ENCODE measurements around the gene ALK.

Gene ALK

GRCh38 chr2:29213888-29214291 is 707.5 kb downstream of the ALK start:
- peak in 1 of 2 experiments; percentile 8 for DNase-seq

GRCh38 chr2:29212009-29212408 is 709.4 kb downstream of the ALK start:
- no peak for DNase-seq

GRCh38 chr2:29209551-29209950 is 711.8 kb downstream of the ALK start:
- DNase-seq = no peak

GRCh38 chr2:29207352-29208148 is 713.8 kb downstream of the ALK start:
- DNase-seq = no peak

- no peak for DNase-seq
These were observed 714.4 kb downstream of the ALK start for GRCh38 chr2:29206941-29207340.

- no peak for DNase-seq
These were observed 718.4 kb downstream of the ALK start for GRCh38 chr2:29202819-29203495.

- DNase-seq = no peak
These were observed 719.4 kb downstream of the ALK start for GRCh38 chr2:29201979-29202378.

- peak; percentile 57 to 64 for DNase-seq
These were observed 724.3 kb downstream of the ALK start for GRCh38 chr2:29196792-29197788.

GRCh38 chr2:29195796-29196195 is 725.6 kb downstream of the ALK start:
- no peak for DNase-seq

- DNase-seq = no peak
These were observed 727.7 kb downstream of the ALK start for GRCh38 chr2:29193681-29194080.

GRCh38 chr2:29193111-29193510 is 728.3 kb downstream of the ALK start:
- no peak for DNase-seq

- no peak for DNase-seq
These were observed 728.9 kb downstream of the ALK start for GRCh38 chr2:29192526-29192925.

- DNase-seq = no peak
These were observed 729.6 kb downstream of the ALK start for GRCh38 chr2:29191817-29192216.

GRCh38 chr2:29189052-29189451 is 732.3 kb downstream of the ALK start:
- no peak for DNase-seq

GRCh38 chr2:29187926-29188325 is 733.5 kb downstream of the ALK start:
- no peak for DNase-seq

- no peak for DNase-seq
These were observed 734.6 kb downstream of the ALK start for GRCh38 chr2:29186817-29187216.

GRCh38 chr2:29184531-29184930 is 736.9 kb downstream of the ALK start:
- no peak for DNase-seq

GRCh38 chr2:29182920-29183319 is 738.5 kb downstream of the ALK start:
- DNase-seq = no peak

GRCh38 chr2:29182334-29182733 is 739.1 kb downstream of the ALK start:
- DNase-seq = no peak

- no peak for DNase-seq
These were observed 746.0 kb downstream of the ALK start for GRCh38 chr2:29175338-29175737.

GRCh38 chr2:29174937-29175336 is 746.4 kb downstream of the ALK start:
- DNase-seq = no peak

- no peak for DNase-seq
These were observed 754.9 kb downstream of the ALK start for GRCh38 chr2:29166242-29167039.

Measured in SHP77 (cell line).